ENCODE results near the gene AFF3. TPM values are rescaled to one million over a fixed set of nuclear protein-coding genes. Genes with fewer than 3 reads are reported as not detected.

The AFF3 gene
- total and polyA plus RNA-seq, 10 of the 15 experiments (the other 5 are each of a cell fraction or from before 2014, with no cell fraction given): 0.26 to 5.5 (median 3.0) TPM

GRCh38 chr2:100015849-100016248 is 126.5 kb downstream of the AFF3 start:
- POLR2A ChIA-PET: no interaction called here
- no peak overlapping the region for H3K9ac ChIP-seq (ENCODE audit: control insufficient read depth, insufficient read depth, low read length)
- in situ Hi-C loops (cut with MboI) (no loop called here), intact Hi-C loops (cut with micrococcal nuclease; ENCODE audit: unreplicated experiment) (no loop called here)
- H3K9me3 ChIP-seq (replicated peaks; ENCODE audit: control insufficient read depth, insufficient read depth, low read length): no peaks in the 10 kb centered on the region; the same call in 2 of the 3 replicates
- H3K27ac ChIP-seq (ENCODE audit: control insufficient read depth, insufficient read depth): no peak overlapping the region
- ATAC-seq (no peak), FAIRE-seq (no peak), DNase-seq (ENCODE audit: low read depth, low spot score) (no peak)
- CTCF ChIA-PET: no interaction called here
- no peaks in the 10 kb centered on the region for H4K20me1 ChIP-seq (ENCODE audit: control insufficient read depth, insufficient read depth)
- no peak overlapping the region for H3K4me3 ChIP-seq
- no peak overlapping the region for H2AFZ ChIP-seq (ENCODE audit: control insufficient read depth, low read depth, low read length)
- 94% methylated on average over 3 of the region's 3 CpGs for WGBS (ENCODE audit: insufficient coverage, insufficient replicate concordance, low lambda C conversion rate, missing lambda C conversion rate)
- H3K27me3 ChIP-seq (replicated peaks in 1 of 2; ENCODE audit: control insufficient read depth in 2 of 2, insufficient read depth in 2 of 2, low read length in 1 of 2): no peaks in the 10 kb centered on the region
- no peak for TF ChIP-seq MYC (IDR thresholded peaks at IDR 0.05; ENCODE audit: insufficient read depth, insufficient read length, insufficient replicate concordance, low read length, severe bottlenecking)
- no peak for TF ChIP-seq SMAD5 (IDR thresholded peaks at IDR 0.05; ENCODE audit: low read depth)
- no peak for TF ChIP-seq FOS (IDR thresholded peaks at IDR 0.05; ENCODE audit: borderline replicate concordance, extremely low read depth, insufficient read length)
- no peak for TF ChIP-seq USF1 (IDR thresholded peaks at IDR 0.05; ENCODE audit: borderline replicate concordance, extremely low read length, insufficient read depth, low read depth, low read length)
- TF ChIP-seq ZNF384 (IDR thresholded peaks at IDR 0.05; ENCODE audit: borderline replicate concordance, low read depth, low read length): no peak
- no peak for TF ChIP-seq RFX5 (IDR thresholded peaks at IDR 0.05; ENCODE audit: low read depth, low read length)
- H3K36me3 ChIP-seq (ENCODE audit: control insufficient read depth in 2 of 2, insufficient read depth in 2 of 2, low read length in 1 of 2): no peaks in the 10 kb centered on the region
- no peaks in the 10 kb centered on the region for H3K4me1 ChIP-seq (ENCODE audit: control insufficient read depth, insufficient read depth, low read length)
- BruUV-seq (replicated peaks): no TSS peak
- no peaks in the 10 kb centered on the region for H3K79me2 ChIP-seq (ENCODE audit: control insufficient read depth, insufficient read depth, low read length)
- H3K4me2 ChIP-seq (ENCODE audit: control insufficient read depth, insufficient read depth): no peak overlapping the region
- RAD21 ChIA-PET (ENCODE audit: unreplicated experiment): no interaction called here
- SMC1A ChIA-PET (ENCODE audit: uncharacterized antibody, unreplicated experiment): no interaction called here

All from GM12878 (cell line).